ENCODE results near the gene IGLON5.

DNA sequence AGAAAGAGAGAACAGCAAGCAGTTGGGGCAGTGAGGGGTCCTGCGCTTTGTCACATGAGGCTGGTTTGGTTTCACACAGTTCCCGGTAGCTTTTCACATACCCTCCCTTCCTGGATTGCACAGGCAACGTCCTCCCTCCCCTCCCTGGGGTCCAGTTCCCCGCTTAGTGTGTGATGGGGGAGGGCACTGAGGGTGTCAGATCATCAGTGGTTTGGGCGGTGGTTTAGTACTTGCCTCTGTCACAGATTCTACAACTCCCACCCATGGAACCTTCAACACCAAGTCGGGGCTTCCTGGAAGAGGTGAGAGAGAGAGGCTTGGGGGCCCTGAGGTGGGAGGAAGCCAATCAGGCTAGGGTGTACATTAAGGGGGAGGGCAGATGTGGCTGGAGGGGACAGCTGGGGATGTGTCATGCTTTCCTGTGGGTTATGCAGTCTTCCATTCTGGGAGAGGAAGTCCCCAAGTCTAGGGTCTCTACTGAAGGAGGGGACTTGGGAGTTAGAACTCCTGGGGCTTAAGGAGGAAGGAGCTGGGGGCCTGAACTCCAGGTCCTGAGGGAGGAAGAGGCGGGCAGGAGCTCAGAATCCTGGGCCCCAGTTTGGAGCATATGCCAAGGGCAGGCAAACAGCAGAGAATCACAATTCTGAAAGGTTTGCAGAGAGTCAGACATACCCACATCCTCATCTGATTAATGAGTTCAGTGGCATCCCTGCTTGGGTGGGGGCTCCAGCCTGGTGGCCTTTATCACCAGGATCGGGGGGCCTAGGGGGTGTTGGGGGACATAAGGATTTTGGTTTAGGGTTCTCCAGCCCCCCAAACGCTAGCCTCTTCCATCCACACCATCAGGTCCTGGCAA lies 61.4 kb downstream of the IGLON5 start, which contains the start of gene NKG7:
- TF ChIP-seq, protein P1, sequence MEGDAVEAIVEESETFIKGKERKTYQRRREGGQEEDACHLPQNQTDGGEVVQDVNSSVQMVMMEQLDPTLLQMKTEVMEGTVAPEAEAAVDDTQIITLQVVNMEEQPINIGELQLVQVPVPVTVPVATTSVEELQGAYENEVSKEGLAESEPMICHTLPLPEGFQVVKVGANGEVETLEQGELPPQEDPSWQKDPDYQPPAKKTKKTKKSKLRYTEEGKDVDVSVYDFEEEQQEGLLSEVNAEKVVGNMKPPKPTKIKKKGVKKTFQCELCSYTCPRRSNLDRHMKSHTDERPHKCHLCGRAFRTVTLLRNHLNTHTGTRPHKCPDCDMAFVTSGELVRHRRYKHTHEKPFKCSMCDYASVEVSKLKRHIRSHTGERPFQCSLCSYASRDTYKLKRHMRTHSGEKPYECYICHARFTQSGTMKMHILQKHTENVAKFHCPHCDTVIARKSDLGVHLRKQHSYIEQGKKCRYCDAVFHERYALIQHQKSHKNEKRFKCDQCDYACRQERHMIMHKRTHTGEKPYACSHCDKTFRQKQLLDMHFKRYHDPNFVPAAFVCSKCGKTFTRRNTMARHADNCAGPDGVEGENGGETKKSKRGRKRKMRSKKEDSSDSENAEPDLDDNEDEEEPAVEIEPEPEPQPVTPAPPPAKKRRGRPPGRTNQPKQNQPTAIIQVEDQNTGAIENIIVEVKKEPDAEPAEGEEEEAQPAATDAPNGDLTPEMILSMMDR (IDR thresholded peaks at IDR 0.05; ENCODE audit: low read depth, low read length), result no peak
- TF ChIP-seq EZH2phosphoT487 (IDR thresholded peaks at IDR 0.05; ENCODE audit: low read depth), result no peak
